GM13977 (cell line): Measurements from ENCODE around the gene CTTN.

Experiments used
- DNase-seq: peaks from one replicate; pipeline ENCODE4 v3.0.0; 2012; ENCODE audit warnings: low spot score
- CTCF ChIP-seq: IDR thresholded peaks from 2 replicates; pipeline ENCODE4 v1.5.1; 2012; ENCODE audit warnings: mild to moderate bottlenecking, control low read depth; ENCODE audit not compliant: insufficient read depth; ENCODE audit errors: extremely low read depth, missing control alignments
- in situ Hi-C: fragments of 300-500 bp; cut with MboI; formaldehyde crosslinking; loops from one replicate; pipeline ENCODE4 v1.12.0; 2022; ENCODE audit warnings: low sequenced_read_pairs, low pct_unique_long_range_greater_than_20kb, mixed read lengths, inconsistent platforms; ENCODE audit not compliant: unreplicated experiment

The CTTN gene

GRCh38 chr11:70486026-70486415 lies 87.7 kb downstream of the CTTN start:
- no peak for TF ChIP-seq CTCF
- DNase-seq = no peak
- in situ Hi-C loops = no loop called here
